ENCODE results near the gene NPDC1.

- no peak for TF ChIP-seq CTCF (conservative IDR thresholded peaks at IDR 0.05 in 1 of 2, IDR thresholded peaks at IDR 0.05 in 1 of 2; ENCODE audit: low read depth in 1 of 2, low read length in 2 of 2)
- TF ChIP-seq EZH2 (IDR thresholded peaks at IDR 0.05; ENCODE audit: low read length, missing control alignments), result no peak
These were observed 13.9 kb downstream of the NPDC1 start, which contains the start of gene FUT7 for GRCh38 chr9:137031904-137032640.
